Testis (tissue), 3 donors: ENCODE measurements around the gene POLR2E. TPM values are rescaled to one million over a fixed set of nuclear protein-coding genes. Genes with fewer than 3 reads are reported as not detected.

Source experiments
- DNase-seq: peaks from one replicate; pipeline ENCODE4 v3.0.0-alpha.2; 2019
- H3K27ac ChIP-seq, 2 donors: fragments of 200-600 bp; sonication (generic); one replicate each; pipeline ENCODE4 v1.5.1; 2019
- H3K27me3 ChIP-seq: fragments of 200-600 bp; sonication (generic); one replicate; pipeline ENCODE4 v1.5.1; 2019
- H3K36me3 ChIP-seq: fragments of 200-600 bp; sonication (generic); one replicate; pipeline ENCODE4 v1.5.1; 2017; ENCODE audit warnings: low read depth; ENCODE audit errors: missing control alignments
- H3K4me1 ChIP-seq: fragments of 200-600 bp; sonication (generic); one replicate; pipeline ENCODE4 v1.5.1; 2019
- H3K4me3 ChIP-seq, 2 donors: fragments of 200-600 bp; sonication (generic); one replicate each; pipeline ENCODE4 v1.5.1; 2017 to 2019
- H3K9me3 ChIP-seq: fragments of 200-600 bp; sonication (generic); one replicate; pipeline ENCODE4 v1.5.1; 2017
- CTCF ChIP-seq, 3 experiments: fragments of 450-650 bp in 2 of 3; fragments of 200-600 bp in 1 of 3; sonication (generic) in 1 of 3; IDR thresholded peaks; one replicate each; pipeline ENCODE4 v1.5.1; 2016 to 2019; ENCODE audit warnings: antibody characterized with exemption in 3 of 3, mild to moderate bottlenecking in 2 of 3, moderate library complexity in 1 of 3
- POLR2A ChIP-seq: fragments of 450-650 bp; IDR thresholded peaks from one replicate; pipeline ENCODE4 v1.6.1; 2017; ENCODE audit warnings: antibody characterized with exemption, mild to moderate bottlenecking, moderate library complexity
- WGBS, 2 donors: methylation state at CpG; one replicate each; pipeline ENCODE4 v1.1.5; 2018; 5-methylcytosine and 5-hydroxymethylcytosine counted together
- intact Hi-C: fragments of 100-400 bp; cut with DNase I; formaldehyde crosslinking; loops from one replicate; pipeline ENCODE4 v1.15.1; 2023; ENCODE audit warnings: low total_unique reads
- polyA plus RNA-seq: library from polyadenylated mRNA; stranded (reverse); fragments of 350-450 nt; fragmentation: Illumina TruSeq; extraction: RNeasy Lipid Tissue Mini Kit (QIAGEN cat#74804); gene quantifications from one replicate; pipeline ENCODE4 v1.2.3, GENCODE V29; 2014; ENCODE audit warnings: low read depth, low replicate concordance; ENCODE audit not compliant: insufficient read depth
- total RNA-seq, 2 donors: library from RNA; depleted of rRNA; stranded (reverse); fragments of >200 nt; gene quantifications; one replicate each; pipeline ENCODE4 v1.2.3, GENCODE V29; 2016

The POLR2E gene
- total and polyA plus RNA-seq, 3 donors from 2014 or later, result 96.5 to 246 (median 143) TPM

- peak; percentile 94 for DNase-seq
- no peaks in the 10 kb centered on the region for H3K36me3 ChIP-seq
- no peak overlapping the region for H3K27ac ChIP-seq
- WGBS, 2 donors, result 69 to 74% methylated on average over 5 to 10 of the region's 10 CpGs
- TF ChIP-seq POLR2A (no peak), CTCF (IDR thresholded peaks at IDR 0.05) (no peak)
- intact Hi-C loops, result no loop called here
- H3K9me3 ChIP-seq, result no peaks in the 10 kb centered on the region
- H3K4me3 ChIP-seq, result peak overlapping the region in 1 of 2 donors; percentile 33
- H3K27me3 ChIP-seq, result no peaks in the 10 kb centered on the region
- peaks cover 14% of the 10 kb centered on the region for H3K4me1 ChIP-seq
These were observed 50.0 kb downstream of the POLR2E start for GRCh38 chr19:1045247-1045603.

- Histone ChIP-seq H3K27me3 (no peaks in the 10 kb centered on the region), H3K9me3 (no peaks in the 10 kb centered on the region), H3K4me1 (peaks cover 21% of the 10 kb centered on the region), H3K36me3 (no peaks in the 10 kb centered on the region), H3K4me3 (no peak overlapping the region), H3K27ac (no peak overlapping the region)
- TF ChIP-seq POLR2A, result no peak
- no peak for TF ChIP-seq CTCF (IDR thresholded peaks at IDR 0.05)
- no peak for DNase-seq
- intact Hi-C loops, result no loop called here
- WGBS, 2 donors, result 77% methylated on average over 5 to 17 of the region's 23 CpGs
These were observed 52.3 kb downstream of the POLR2E start for GRCh38 chr19:1042689-1043511.

GRCh38 chr19:1041835-1042685 is 53.1 kb downstream of the POLR2E start:
- WGBS, 2 donors, result 57% methylated on average over 40 of the region's 43 CpGs; no CpG with 5 or more reads in 1 of the 2 donors
- Histone ChIP-seq H3K27ac (no peak overlapping the region), H3K4me3 (no peak overlapping the region), H3K36me3 (no peaks in the 10 kb centered on the region), H3K27me3 (no peaks in the 10 kb centered on the region), H3K9me3 (no peaks in the 10 kb centered on the region), H3K4me1 (peaks cover 21% of the 10 kb centered on the region)
- DNase-seq, result no peak
- TF ChIP-seq CTCF (IDR thresholded peaks at IDR 0.05), result no peak
- TF ChIP-seq POLR2A, result no peak
- intact Hi-C loops, result no loop called here

- 3 to 40% methylated on average over 10 to 26 of the region's 26 CpGs for WGBS, 2 donors
- Histone ChIP-seq H3K27me3 (no peaks in the 10 kb centered on the region), H3K4me3 (peak overlapping the region in 1 of 2 donors; percentile 42), H3K36me3 (no peaks in the 10 kb centered on the region), H3K4me1 (peaks cover 21% of the 10 kb centered on the region), H3K27ac (no peak overlapping the region), H3K9me3 (no peaks in the 10 kb centered on the region)
- no peak for TF ChIP-seq POLR2A
- no peak for TF ChIP-seq CTCF (IDR thresholded peaks at IDR 0.05)
- intact Hi-C loops, result no loop called here
- no peak for DNase-seq
These were observed 53.8 kb downstream of the POLR2E start for GRCh38 chr19:1041272-1041834.
